ENCODE results near the gene INKA2.

INKA2 gene

DNA sequence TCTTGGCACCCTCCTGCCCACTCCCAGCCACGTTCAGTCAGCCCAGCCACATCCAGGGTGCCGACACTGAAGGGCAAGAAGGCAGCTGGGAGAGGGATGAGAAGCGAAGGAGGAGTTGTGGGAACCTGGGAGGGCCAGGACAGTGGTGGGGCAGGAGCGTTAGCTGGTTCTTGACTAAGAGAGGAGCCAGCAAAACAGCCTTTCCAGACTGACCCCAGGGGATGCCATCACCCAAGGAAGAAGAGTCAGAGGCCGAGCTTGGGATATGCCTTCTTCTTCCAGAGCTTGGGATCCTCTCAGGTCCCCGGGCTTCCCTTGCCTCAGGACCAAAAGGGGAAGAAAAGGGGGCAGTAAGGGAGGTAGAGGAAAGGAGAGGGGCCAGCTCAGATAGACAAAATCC, 7.2 kb downstream of the INKA2 start:
- H3K4ac ChIP-seq (ENCODE audit: low read depth in 1 of 2, low read length in 2 of 2): no peak overlapping the region
- peak overlapping the region in 1 of 2 experiments; percentile 47 for H3K23ac ChIP-seq (ENCODE audit: low read length in 2 of 2)
- no peak overlapping the region for H3K4me3 ChIP-seq (ENCODE audit: insufficient read depth in 1 of 2, low read depth in 1 of 2, low read length in 2 of 2)
- no peak overlapping the region for H3K14ac ChIP-seq (ENCODE audit: low read length in 2 of 2)
- no peak overlapping the region for H2BK120ac ChIP-seq (ENCODE audit: low read depth, low read length)
- no peak overlapping the region for H2BK5ac ChIP-seq (ENCODE audit: low read depth, low read length, poor library complexity, severe bottlenecking)
- no peaks in the 10 kb centered on the region for H3K27me3 ChIP-seq (ENCODE audit: control insufficient read depth in 1 of 2, insufficient read depth in 1 of 2, low read length in 2 of 2)
- no peak overlapping the region for H4K91ac ChIP-seq (ENCODE audit: low read length)
- no peak overlapping the region for H2AFZ ChIP-seq (ENCODE audit: low read depth, low read length)
- no peak for DNase-seq
- no peak overlapping the region for H3K4me2 ChIP-seq (ENCODE audit: low read length, poor library complexity, severe bottlenecking)
- no peak overlapping the region for H3K27ac ChIP-seq (ENCODE audit: low read length, poor library complexity, severe bottlenecking)
- no peak overlapping the region for H4K8ac ChIP-seq (ENCODE audit: low read length)
- peaks cover 27% of the 10 kb centered on the region for H3K79me1 ChIP-seq (replicated peaks; ENCODE audit: low read length, poor library complexity, severe bottlenecking)
- H3K9ac ChIP-seq (ENCODE audit: low read length): peak overlapping the region; percentile 80
- peaks cover 21% of the 10 kb centered on the region for H3K4me1 ChIP-seq (ENCODE audit: control insufficient read depth, insufficient read depth, low read depth, low read length)
- peaks cover 16 to 35% of the 10 kb centered on the region in 2 experiments for H3K36me3 ChIP-seq (ENCODE audit: control insufficient read depth in 1 of 2, insufficient read depth in 2 of 2, low read depth in 1 of 2, low read length in 2 of 2)
- H2BK12ac ChIP-seq (ENCODE audit: low read length in 2 of 2): peak overlapping the region in 1 of 2 experiments; percentile 17
- peak overlapping the region in 1 of 2 experiments; percentile 13 for H3K18ac ChIP-seq (ENCODE audit: low read depth in 1 of 2, low read length in 2 of 2)
- no peak overlapping the region for H2AK5ac ChIP-seq (ENCODE audit: low read length, severe bottlenecking)
- no peak overlapping the region for H2BK15ac ChIP-seq (ENCODE audit: low read depth, poor library complexity, severe bottlenecking)
- no peaks in the 10 kb centered on the region for H3K9me3 ChIP-seq (ENCODE audit: control insufficient read depth, low read length)
- WGBS: 97% methylated on average over 5 of the region's 6 CpGs

DNA sequence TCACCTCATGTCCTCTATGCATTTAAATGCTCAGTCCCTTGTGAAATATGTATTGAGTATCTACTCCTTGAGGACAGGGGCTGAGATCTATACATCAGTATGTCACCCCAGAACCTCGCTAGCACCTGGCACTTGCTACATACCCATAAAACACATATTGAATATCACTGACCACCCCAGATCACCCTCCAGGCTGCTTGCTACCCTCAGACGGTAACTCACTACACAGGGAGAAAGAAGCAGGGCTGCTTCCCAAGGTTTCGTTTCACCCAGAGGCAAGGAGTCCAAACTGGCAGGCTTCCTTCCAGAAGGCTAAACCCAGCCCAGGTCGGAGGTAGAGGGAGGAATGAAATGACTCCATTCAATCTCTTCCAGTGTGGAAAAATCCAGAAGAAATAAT, 8.5 kb downstream of the INKA2 start:
- H3K9ac ChIP-seq (ENCODE audit: low read length): peak overlapping the region; percentile 21
- H2AFZ ChIP-seq (ENCODE audit: low read depth, low read length): no peak overlapping the region
- H3K27me3 ChIP-seq (ENCODE audit: control insufficient read depth in 1 of 2, insufficient read depth in 1 of 2, low read length in 2 of 2): no peaks in the 10 kb centered on the region
- H3K4me2 ChIP-seq (ENCODE audit: low read length, poor library complexity, severe bottlenecking): no peak overlapping the region
- no peak overlapping the region for H2BK12ac ChIP-seq (ENCODE audit: low read length in 2 of 2)
- no peak overlapping the region for H3K23ac ChIP-seq (ENCODE audit: low read length in 2 of 2)
- WGBS: 92% methylated on average over 4 of the region's 4 CpGs
- no peak overlapping the region for H3K27ac ChIP-seq (ENCODE audit: low read length, poor library complexity, severe bottlenecking)
- H2BK15ac ChIP-seq (ENCODE audit: low read depth, poor library complexity, severe bottlenecking): no peak overlapping the region
- H3K18ac ChIP-seq (ENCODE audit: low read depth in 1 of 2, low read length in 2 of 2): no peak overlapping the region
- no peak overlapping the region for H3K4ac ChIP-seq (ENCODE audit: low read depth in 1 of 2, low read length in 2 of 2)
- H2AK5ac ChIP-seq (ENCODE audit: low read length, severe bottlenecking): no peak overlapping the region
- H3K14ac ChIP-seq (ENCODE audit: low read length in 2 of 2): no peak overlapping the region
- H3K9me3 ChIP-seq (ENCODE audit: control insufficient read depth, low read length): no peaks in the 10 kb centered on the region
- no peak overlapping the region for H4K91ac ChIP-seq (ENCODE audit: low read length)
- peaks cover 13% of the 10 kb centered on the region for H3K4me1 ChIP-seq (ENCODE audit: control insufficient read depth, insufficient read depth, low read depth, low read length)
- peaks cover 27% of the 10 kb centered on the region for H3K79me1 ChIP-seq (replicated peaks; ENCODE audit: low read length, poor library complexity, severe bottlenecking)
- no peak for DNase-seq
- peaks cover 24 to 43% of the 10 kb centered on the region in 2 experiments for H3K36me3 ChIP-seq (ENCODE audit: control insufficient read depth in 1 of 2, insufficient read depth in 2 of 2, low read depth in 1 of 2, low read length in 2 of 2)
- no peak overlapping the region for H4K8ac ChIP-seq (ENCODE audit: low read length)
- H2BK120ac ChIP-seq (ENCODE audit: low read depth, low read length): no peak overlapping the region
- no peak overlapping the region for H3K4me3 ChIP-seq (ENCODE audit: insufficient read depth in 1 of 2, low read depth in 1 of 2, low read length in 2 of 2)
- no peak overlapping the region for H2BK5ac ChIP-seq (ENCODE audit: low read depth, low read length, poor library complexity, severe bottlenecking)

DNA sequence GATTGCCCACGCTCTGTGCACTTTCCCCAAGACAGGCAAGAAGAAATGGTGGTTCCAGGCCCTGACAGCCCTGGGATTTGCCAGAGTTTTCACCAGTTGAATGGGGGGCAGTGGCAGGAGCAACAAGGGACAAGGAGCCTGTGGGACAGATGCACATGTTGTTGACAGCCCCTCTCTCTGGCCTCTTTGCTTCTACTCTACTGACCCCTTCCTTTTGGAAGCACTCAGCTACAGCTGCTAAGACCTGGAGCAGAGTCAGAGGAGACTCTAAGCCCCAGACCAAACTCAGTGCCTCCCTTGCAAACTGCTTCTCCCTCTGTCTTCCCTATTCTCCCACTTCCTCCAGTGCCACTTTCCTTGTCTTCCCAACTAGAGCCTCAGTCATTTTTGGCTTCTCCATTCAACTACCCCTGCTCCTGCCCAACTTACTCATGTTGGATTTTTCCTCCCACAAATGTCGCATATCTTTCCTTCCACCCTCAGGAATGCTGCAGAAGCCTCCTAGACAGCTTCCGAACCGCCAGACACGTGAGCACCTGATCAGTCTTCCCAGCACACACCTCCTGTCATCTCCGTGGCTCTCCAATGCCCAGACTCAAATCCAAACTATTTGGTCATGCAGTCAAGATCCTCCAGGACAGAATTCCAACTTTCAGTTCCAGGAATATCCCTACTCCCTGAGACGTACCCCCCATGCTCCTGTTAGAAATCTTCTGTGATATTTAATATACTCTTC, 9.1 kb downstream of the INKA2 start:
- Histone ChIP-seq H2AK5ac (ENCODE audit: low read length, severe bottlenecking) (no peak overlapping the region), H3K9me3 (ENCODE audit: control insufficient read depth, low read length) (no peaks in the 10 kb centered on the region), H3K14ac (ENCODE audit: low read length in 2 of 2) (no peak overlapping the region), H2BK120ac (ENCODE audit: low read depth, low read length) (no peak overlapping the region), H3K27me3 (ENCODE audit: control insufficient read depth in 1 of 2, insufficient read depth in 1 of 2, low read length in 2 of 2) (no peaks in the 10 kb centered on the region), H3K36me3 (ENCODE audit: control insufficient read depth in 1 of 2, insufficient read depth in 2 of 2, low read depth in 1 of 2, low read length in 2 of 2) (peaks cover 23 to 38% of the 10 kb centered on the region in 2 experiments), H3K23ac (ENCODE audit: low read length in 2 of 2) (peak overlapping the region in 1 of 2 experiments; percentile 63), H3K79me1 (replicated peaks; ENCODE audit: low read length, poor library complexity, severe bottlenecking) (peaks cover 25% of the 10 kb centered on the region), H3K4me1 (ENCODE audit: control insufficient read depth, insufficient read depth, low read depth, low read length) (peaks cover 14% of the 10 kb centered on the region), H3K9ac (ENCODE audit: low read length) (no peak overlapping the region), H2BK15ac (ENCODE audit: low read depth, poor library complexity, severe bottlenecking) (no peak overlapping the region), H3K4ac (ENCODE audit: low read depth in 1 of 2, low read length in 2 of 2) (no peak overlapping the region), H3K18ac (ENCODE audit: low read depth in 1 of 2, low read length in 2 of 2) (no peak overlapping the region), H3K4me2 (ENCODE audit: low read length, poor library complexity, severe bottlenecking) (no peak overlapping the region), H3K27ac (ENCODE audit: low read length, poor library complexity, severe bottlenecking) (no peak overlapping the region), H4K91ac (ENCODE audit: low read length) (no peak overlapping the region), H2BK12ac (ENCODE audit: low read length in 2 of 2) (no peak overlapping the region), H2BK5ac (ENCODE audit: low read depth, low read length, poor library complexity, severe bottlenecking) (no peak overlapping the region), H2AFZ (ENCODE audit: low read depth, low read length) (no peak overlapping the region), H3K4me3 (ENCODE audit: insufficient read depth in 1 of 2, low read depth in 1 of 2, low read length in 2 of 2) (no peak overlapping the region), H4K8ac (ENCODE audit: low read length) (no peak overlapping the region)
- 88% methylated on average over 7 of the region's 7 CpGs for WGBS
- no peak for DNase-seq

DNA sequence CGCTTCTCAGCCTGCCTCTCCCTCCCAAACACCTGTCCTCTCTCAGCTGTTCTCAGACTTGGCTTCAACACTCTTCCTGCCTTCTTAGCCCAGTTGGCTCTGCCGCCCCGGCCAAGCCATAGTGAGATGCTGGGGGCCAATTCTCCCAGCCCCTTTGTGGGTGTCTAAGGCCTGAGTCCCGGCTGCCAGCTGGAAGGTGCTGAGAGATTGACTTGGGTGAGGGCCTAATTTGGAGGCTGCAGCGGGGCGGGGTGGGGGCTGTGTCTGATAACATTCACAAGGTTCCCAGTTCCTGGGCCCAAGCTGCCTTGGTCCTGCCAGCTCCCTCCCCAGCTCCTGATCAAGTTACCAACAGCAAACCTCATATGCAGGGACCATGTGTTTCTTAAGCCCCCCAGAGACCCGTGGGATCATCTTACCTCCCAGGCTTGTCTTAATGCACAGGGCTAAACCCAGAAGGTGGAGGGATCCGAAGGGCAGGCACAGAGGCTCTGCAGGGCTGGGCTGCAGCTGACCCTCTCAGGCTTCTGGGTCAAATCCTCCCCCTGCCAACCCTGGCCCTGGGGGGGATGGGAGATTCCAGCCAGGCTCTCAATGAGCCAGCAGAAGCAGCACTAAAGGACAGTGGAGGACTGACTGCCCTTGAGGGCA, 9.8 kb downstream of the INKA2 start:
- Histone ChIP-seq H3K18ac (ENCODE audit: low read depth in 1 of 2, low read length in 2 of 2) (no peak overlapping the region), H2BK120ac (ENCODE audit: low read depth, low read length) (no peak overlapping the region), H2BK15ac (ENCODE audit: low read depth, poor library complexity, severe bottlenecking) (no peak overlapping the region), H3K27me3 (ENCODE audit: control insufficient read depth in 1 of 2, insufficient read depth in 1 of 2, low read length in 2 of 2) (no peaks in the 10 kb centered on the region), H3K14ac (ENCODE audit: low read length in 2 of 2) (no peak overlapping the region), H3K9me3 (ENCODE audit: control insufficient read depth, low read length) (no peaks in the 10 kb centered on the region), H3K4ac (ENCODE audit: low read depth in 1 of 2, low read length in 2 of 2) (no peak overlapping the region), H2BK12ac (ENCODE audit: low read length in 2 of 2) (no peak overlapping the region), H2AFZ (ENCODE audit: low read depth, low read length) (no peak overlapping the region), H4K8ac (ENCODE audit: low read length) (no peak overlapping the region), H3K4me2 (ENCODE audit: low read length, poor library complexity, severe bottlenecking) (no peak overlapping the region), H3K9ac (ENCODE audit: low read length) (no peak overlapping the region), H3K36me3 (ENCODE audit: control insufficient read depth in 1 of 2, insufficient read depth in 2 of 2, low read depth in 1 of 2, low read length in 2 of 2) (peaks cover 23 to 37% of the 10 kb centered on the region in 2 experiments), H4K91ac (ENCODE audit: low read length) (peak overlapping the region; percentile 2), H2BK5ac (ENCODE audit: low read depth, low read length, poor library complexity, severe bottlenecking) (no peak overlapping the region), H2AK5ac (ENCODE audit: low read length, severe bottlenecking) (no peak overlapping the region), H3K4me3 (ENCODE audit: insufficient read depth in 1 of 2, low read depth in 1 of 2, low read length in 2 of 2) (no peak overlapping the region), H3K79me1 (replicated peaks; ENCODE audit: low read length, poor library complexity, severe bottlenecking) (peaks cover 21% of the 10 kb centered on the region), H3K27ac (ENCODE audit: low read length, poor library complexity, severe bottlenecking) (no peak overlapping the region), H3K23ac (ENCODE audit: low read length in 2 of 2) (no peak overlapping the region), H3K4me1 (ENCODE audit: control insufficient read depth, insufficient read depth, low read depth, low read length) (peaks cover 14% of the 10 kb centered on the region)
- 83% methylated on average over 7 of the region's 8 CpGs for WGBS
- DNase-seq: no peak

Measured in mesenchymal stem cell (in vitro differentiated cells and primary cell).